Parathyroid adenoma (tissue), 2 donors: ENCODE results near the gene TMEM151B.

Source experiments
- H2AFZ ChIP-seq: fragments of 300-600 bp; sonication (generic); one replicate; pipeline ENCODE4 v1.7.0; 2017; ENCODE audit warnings: antibody characterized with exemption, mild to moderate bottlenecking
- H3K27ac ChIP-seq: fragments of 300-600 bp; sonication (generic); one replicate; pipeline ENCODE4 v1.7.0; 2017
- H3K27me3 ChIP-seq: fragments of 300-600 bp; sonication (generic); one replicate; pipeline ENCODE4 v1.7.0; 2017; ENCODE audit warnings: low read length; ENCODE audit not compliant: control insufficient read depth, insufficient read depth
- H3K36me3 ChIP-seq: fragments of 300-600 bp; sonication (generic); one replicate; pipeline ENCODE4 v1.7.0; 2017; ENCODE audit warnings: low read length; ENCODE audit not compliant: control insufficient read depth, insufficient read depth
- H3K4me1 ChIP-seq: fragments of 300-600 bp; sonication (generic); one replicate; pipeline ENCODE4 v1.7.0; 2017; ENCODE audit warnings: control low read depth
- H3K4me2 ChIP-seq: fragments of 300-600 bp; sonication (generic); one replicate; pipeline ENCODE4 v1.7.0; 2017; ENCODE audit warnings: low read length
- H3K4me3 ChIP-seq: fragments of 300-600 bp; sonication (generic); one replicate; pipeline ENCODE4 v1.7.0; 2017; ENCODE audit warnings: low read depth, low read length
- H3K79me2 ChIP-seq: fragments of 300-600 bp; sonication (generic); one replicate; pipeline ENCODE4 v1.7.0; 2017; ENCODE audit warnings: control low read depth
- H3K9ac ChIP-seq: fragments of 300-600 bp; sonication (generic); one replicate; pipeline ENCODE4 v1.7.0; 2017; ENCODE audit warnings: mild to moderate bottlenecking
- H3K9me3 ChIP-seq: fragments of 300-600 bp; sonication (generic); one replicate; pipeline ENCODE4 v1.7.0; 2017; ENCODE audit warnings: low read length; ENCODE audit not compliant: control insufficient read depth
- TF ChIP-seq, protein P1 (sequence below): fragments of 300-600 bp; sonication (generic); IDR thresholded peaks from one replicate; pipeline ENCODE4 v1.7.0; 2017; ENCODE audit warnings: antibody characterized with exemption, mild to moderate bottlenecking
- donor health status: primary hyperparathyroidism.

Gene TMEM151B

DNA sequence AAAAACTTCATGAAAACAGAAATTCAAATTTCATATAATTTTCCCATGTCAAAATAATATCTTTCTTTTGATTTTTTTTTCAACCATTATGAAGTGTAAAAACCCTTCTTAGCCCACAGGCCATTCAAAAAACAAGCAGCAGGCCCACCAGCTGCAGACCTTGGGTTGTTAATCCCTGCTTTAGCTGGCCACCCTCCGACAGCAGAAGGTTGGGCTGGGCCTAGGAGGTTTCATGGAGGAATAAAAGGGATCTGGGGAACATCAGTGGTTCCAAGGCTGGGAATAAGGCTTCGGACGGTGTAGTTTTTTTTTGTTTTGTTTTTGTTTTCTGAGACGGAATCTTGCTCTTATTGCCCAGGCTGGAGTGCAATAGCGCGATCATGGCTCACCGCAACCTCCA lies 26.9 kb upstream of the TMEM151B start:
- H3K36me3 ChIP-seq, result no peaks in the 10 kb centered on the region
- no peak overlapping the region for H3K4me2 ChIP-seq
- H3K79me2 ChIP-seq, result peaks cover 13% of the 10 kb centered on the region
- no peaks in the 10 kb centered on the region for H3K27me3 ChIP-seq
- peaks cover 7% of the 10 kb centered on the region for H3K4me1 ChIP-seq
- H3K9ac ChIP-seq, result no peak overlapping the region
- no peak overlapping the region for H3K27ac ChIP-seq
- H3K9me3 ChIP-seq, result no peaks in the 10 kb centered on the region
- H2AFZ ChIP-seq, result no peak overlapping the region
- TF ChIP-seq, protein P1, sequence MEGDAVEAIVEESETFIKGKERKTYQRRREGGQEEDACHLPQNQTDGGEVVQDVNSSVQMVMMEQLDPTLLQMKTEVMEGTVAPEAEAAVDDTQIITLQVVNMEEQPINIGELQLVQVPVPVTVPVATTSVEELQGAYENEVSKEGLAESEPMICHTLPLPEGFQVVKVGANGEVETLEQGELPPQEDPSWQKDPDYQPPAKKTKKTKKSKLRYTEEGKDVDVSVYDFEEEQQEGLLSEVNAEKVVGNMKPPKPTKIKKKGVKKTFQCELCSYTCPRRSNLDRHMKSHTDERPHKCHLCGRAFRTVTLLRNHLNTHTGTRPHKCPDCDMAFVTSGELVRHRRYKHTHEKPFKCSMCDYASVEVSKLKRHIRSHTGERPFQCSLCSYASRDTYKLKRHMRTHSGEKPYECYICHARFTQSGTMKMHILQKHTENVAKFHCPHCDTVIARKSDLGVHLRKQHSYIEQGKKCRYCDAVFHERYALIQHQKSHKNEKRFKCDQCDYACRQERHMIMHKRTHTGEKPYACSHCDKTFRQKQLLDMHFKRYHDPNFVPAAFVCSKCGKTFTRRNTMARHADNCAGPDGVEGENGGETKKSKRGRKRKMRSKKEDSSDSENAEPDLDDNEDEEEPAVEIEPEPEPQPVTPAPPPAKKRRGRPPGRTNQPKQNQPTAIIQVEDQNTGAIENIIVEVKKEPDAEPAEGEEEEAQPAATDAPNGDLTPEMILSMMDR, result no peak
- H3K4me3 ChIP-seq, result no peak overlapping the region

DNA sequence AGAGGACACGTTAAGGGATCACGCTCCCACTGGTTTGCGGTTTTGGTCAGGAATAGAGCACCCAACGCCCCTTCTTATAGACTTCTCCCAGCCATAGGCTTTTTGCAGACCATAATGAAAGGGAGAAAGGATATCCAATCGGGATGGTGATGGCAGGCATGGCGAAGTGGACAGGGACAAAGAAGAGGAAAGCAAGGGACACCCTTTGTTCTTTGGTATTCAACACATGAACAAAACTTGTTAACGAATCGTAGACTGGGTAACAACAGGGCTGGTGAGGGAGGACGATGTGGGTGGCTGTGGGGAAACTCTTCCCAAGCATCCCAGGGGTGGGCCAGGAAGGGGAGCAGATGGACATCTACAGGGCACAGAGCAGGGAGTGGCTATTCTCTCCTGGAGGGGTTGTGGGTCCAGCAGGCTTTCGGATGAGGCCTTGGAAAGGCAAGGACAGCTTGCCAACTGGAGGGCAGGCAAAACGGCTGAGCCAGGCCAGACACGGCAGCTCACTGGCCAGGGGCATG lies 24.8 kb upstream of the TMEM151B start:
- H3K9ac ChIP-seq, result peak overlapping the region; percentile 57
- H2AFZ ChIP-seq, result peak overlapping the region; percentile 97
- peak overlapping the region; percentile 99 for H3K4me3 ChIP-seq
- H3K27me3 ChIP-seq, result no peaks in the 10 kb centered on the region
- no peaks in the 10 kb centered on the region for H3K9me3 ChIP-seq
- peaks cover 8% of the 10 kb centered on the region for H3K4me1 ChIP-seq
- peak overlapping the region; percentile 100 for H3K27ac ChIP-seq
- peak overlapping the region; percentile 94 for H3K4me2 ChIP-seq
- H3K79me2 ChIP-seq, result peaks cover 15% of the 10 kb centered on the region
- TF ChIP-seq, protein P1, result no peak
- no peaks in the 10 kb centered on the region for H3K36me3 ChIP-seq

GRCh38 chr6:44245912-44246662 lies 24.2 kb upstream of the TMEM151B start:
- Histone ChIP-seq H2AFZ (peak overlapping the region; percentile 97), H3K79me2 (peaks cover 15% of the 10 kb centered on the region), H3K4me2 (peak overlapping the region; percentile 94), H3K9ac (peak overlapping the region; percentile 57), H3K27ac (peak overlapping the region; percentile 100), H3K4me1 (peaks cover 8% of the 10 kb centered on the region), H3K9me3 (no peaks in the 10 kb centered on the region), H3K36me3 (no peaks in the 10 kb centered on the region), H3K27me3 (no peaks in the 10 kb centered on the region), H3K4me3 (peak overlapping the region; percentile 99)
- TF ChIP-seq, protein P1, result peak; percentile 34

DNA sequence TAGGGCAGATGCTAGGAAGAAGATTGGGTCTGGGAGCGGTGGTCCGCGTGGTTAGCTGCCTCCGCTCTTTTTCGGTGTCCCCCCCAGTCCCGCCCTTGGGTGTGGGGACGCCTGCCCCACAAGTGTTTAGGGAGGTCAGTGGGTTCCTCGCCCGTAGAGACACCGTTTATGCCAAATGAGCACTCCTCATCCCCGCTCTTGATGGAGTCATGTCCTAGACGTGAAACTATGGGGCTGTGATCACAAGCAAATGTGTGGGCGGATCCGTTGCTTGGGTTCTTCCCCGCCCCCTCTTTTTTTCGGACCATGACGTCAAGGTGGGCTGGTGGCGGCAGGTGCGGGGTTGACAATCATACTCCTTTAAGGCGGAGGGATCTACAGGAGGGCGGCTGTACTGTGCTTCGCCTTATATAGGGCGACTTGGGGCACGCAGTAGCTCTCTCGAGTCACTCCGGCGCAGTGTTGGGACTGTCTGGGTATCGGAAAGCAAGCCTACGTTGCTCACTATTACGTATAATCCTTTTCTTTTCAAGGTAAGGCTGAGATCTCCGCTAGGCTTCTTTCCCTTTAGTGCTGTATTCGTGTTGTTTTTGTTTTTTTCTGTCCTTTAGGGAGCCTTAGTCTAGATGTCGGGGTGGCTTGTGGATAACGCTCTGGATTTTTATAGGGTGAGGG lies 23.4 kb upstream of the TMEM151B start, which contains the start of gene HSP90AB1:
Gene HSP90AB1 (plus strand): TSS at position 439 of the 675 bp plus-strand sequence. CDS start 1,529 bp downstream, outside the sequence.
- no peaks in the 10 kb centered on the region for H3K27me3 ChIP-seq
- no peaks in the 10 kb centered on the region for H3K9me3 ChIP-seq
- H3K4me1 ChIP-seq, result peaks cover 8% of the 10 kb centered on the region
- peak within 1 kb of the TSS; percentile 99 for H3K4me3 ChIP-seq
- H3K9ac ChIP-seq, result peak within 1 kb of the TSS; percentile 99
- H2AFZ ChIP-seq, result peak within 1 kb of the TSS; percentile 97
- TF ChIP-seq, protein P1, result no peak
- H3K4me2 ChIP-seq, result peak within 1 kb of the TSS; percentile 94
- H3K36me3 ChIP-seq, result no peaks in the 10 kb centered on the region
- peak within 1 kb of the TSS; percentile 100 for H3K27ac ChIP-seq
- peaks cover 15% of the 10 kb centered on the region for H3K79me2 ChIP-seq
